Measurements from ENCODE around the gene ZNF487. TPM values are rescaled to one million over a fixed set of nuclear protein-coding genes. Genes with fewer than 3 reads are reported as not detected.
A peak's percentile ranks its signal among the peaks of the same experiment; 100 is the strongest.

ZNF487 gene
- total and polyA plus RNA-seq, 2 of the 13 experiments (the other 11 are each of a cell fraction or from before 2014, with no cell fraction given), result 7.4 to 8.8 TPM

DNA sequence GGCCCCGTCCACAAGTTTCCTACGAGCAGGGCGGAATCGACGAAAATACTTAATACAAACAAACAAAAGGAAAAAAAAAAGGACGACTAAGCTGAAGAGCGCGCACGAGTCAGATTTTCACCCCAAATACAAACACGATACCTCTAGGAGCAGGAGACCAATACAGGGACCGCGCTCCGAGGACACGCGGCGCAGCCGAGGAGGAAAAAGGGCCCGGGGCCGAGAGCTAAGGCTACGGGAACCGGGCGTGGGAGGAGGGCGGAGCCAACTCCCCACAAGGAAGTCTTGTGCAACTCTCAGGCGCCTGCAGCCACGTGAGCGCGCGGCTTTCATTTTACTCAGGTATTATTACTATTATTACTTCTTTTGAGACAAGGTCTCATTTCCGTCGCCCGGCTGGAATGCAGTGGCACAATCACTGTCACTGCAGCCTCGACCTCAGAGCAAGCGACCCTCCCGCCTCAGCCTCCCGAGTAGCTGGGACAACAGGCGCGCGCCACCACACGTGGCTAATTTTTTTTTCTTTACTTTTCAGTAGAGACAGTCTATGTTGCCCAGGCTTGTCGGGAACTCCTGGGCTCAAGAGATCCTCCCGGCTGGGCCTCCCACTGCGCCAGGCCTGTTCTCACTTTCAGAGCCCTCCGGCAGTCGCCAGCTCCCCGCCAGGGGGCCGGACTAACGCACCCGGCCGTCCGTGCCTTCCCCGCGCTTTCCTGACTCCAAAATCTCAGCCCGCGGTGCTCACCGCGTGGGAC lies 29.2 kb upstream of the ZNF487 start (continued):
- TF ChIP-seq ELF1 (CRISPR knock-in tag; IDR thresholded peaks at IDR 0.05) (no peak; the same call in 1 of the 2 replicates), KAT7 (CRISPR knock-in tag; IDR thresholded peaks at IDR 0.05; ENCODE audit: borderline replicate concordance) (peak; percentile 80), TBP (CRISPR knock-in tag; IDR thresholded peaks at IDR 0.05) (no peak), ZNF614 (CRISPR knock-in tag; IDR thresholded peaks at IDR 0.05; ENCODE audit: borderline replicate concordance) (0 out of 2 replicates have a peak, but pooled peaks have one; percentile 36), CCDC6 (CRISPR knock-in tag; IDR thresholded peaks at IDR 0.05) (no peak), HDAC6 (IDR thresholded peaks at IDR 0.05; ENCODE audit: low read depth, low read length) (peak; percentile 84), ZKSCAN5 (CRISPR knock-in tag; IDR thresholded peaks at IDR 0.05) (no peak), STAT5B (CRISPR knock-in tag; IDR thresholded peaks at IDR 0.05) (peak; percentile 32; the same call in 1 of the 2 replicates), PAF1 (CRISPR knock-in tag; IDR thresholded peaks at IDR 0.05) (no peak), ZBTB34 (CRISPR knock-in tag; IDR thresholded peaks at IDR 0.05) (no peak), IKZF1 (IDR thresholded peaks at IDR 0.05) (no peak), ZNF124 (CRISPR knock-in tag; IDR thresholded peaks at IDR 0.05) (peak; percentile 61; the same call in 1 of the 2 replicates), ZNF646 (CRISPR knock-in tag; IDR thresholded peaks at IDR 0.05) (no peak), CENPT (CRISPR knock-in tag; IDR thresholded peaks at IDR 0.05; ENCODE audit: low read depth) (no peak)
- TF ChIP-seq, protein P1, sequence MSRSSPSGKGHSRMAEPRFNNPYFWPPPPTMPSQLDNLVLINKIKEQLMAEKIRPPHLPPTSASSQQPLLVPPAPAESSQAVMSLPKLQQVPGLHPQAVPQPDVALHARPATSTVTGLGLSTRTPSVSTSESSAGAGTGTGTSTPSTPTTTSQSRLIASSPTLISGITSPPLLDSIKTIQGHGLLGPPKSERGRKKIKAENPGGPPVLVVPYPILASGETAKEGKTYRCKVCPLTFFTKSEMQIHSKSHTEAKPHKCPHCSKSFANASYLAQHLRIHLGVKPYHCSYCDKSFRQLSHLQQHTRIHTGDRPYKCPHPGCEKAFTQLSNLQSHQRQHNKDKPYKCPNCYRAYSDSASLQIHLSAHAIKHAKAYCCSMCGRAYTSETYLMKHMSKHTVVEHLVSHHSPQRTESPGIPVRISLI (CRISPR knock-in tag; IDR thresholded peaks at IDR 0.05; ENCODE audit: borderline replicate concordance), result no peak
- TF ChIP-seq, protein P2, sequence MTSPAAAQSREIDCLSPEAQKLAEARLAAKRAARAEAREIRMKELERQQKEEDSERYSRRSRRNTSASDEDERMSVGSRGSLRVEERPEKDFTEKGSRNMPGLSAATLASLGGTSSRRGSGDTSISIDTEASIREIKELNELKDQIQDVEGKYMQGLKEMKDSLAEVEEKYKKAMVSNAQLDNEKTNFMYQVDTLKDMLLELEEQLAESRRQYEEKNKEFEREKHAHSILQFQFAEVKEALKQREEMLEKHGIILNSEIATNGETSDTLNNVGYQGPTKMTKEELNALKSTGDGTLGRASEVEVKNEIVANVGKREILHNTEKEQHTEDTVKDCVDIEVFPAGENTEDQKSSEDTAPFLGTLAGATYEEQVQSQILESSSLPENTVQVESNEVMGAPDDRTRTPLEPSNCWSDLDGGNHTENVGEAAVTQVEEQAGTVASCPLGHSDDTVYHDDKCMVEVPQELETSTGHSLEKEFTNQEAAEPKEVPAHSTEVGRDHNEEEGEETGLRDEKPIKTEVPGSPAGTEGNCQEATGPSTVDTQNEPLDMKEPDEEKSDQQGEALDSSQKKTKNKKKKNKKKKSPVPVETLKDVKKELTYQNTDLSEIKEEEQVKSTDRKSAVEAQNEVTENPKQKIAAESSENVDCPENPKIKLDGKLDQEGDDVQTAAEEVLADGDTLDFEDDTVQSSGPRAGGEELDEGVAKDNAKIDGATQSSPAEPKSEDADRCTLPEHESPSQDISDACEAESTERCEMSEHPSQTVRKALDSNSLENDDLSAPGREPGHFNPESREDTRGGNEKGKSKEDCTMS (CRISPR knock-in tag; conservative IDR thresholded peaks at IDR 0.05), result no peak

Data from HepG2 (cell line).